GM10266 (cell line): Measurements from ENCODE around the gene IGFBP2.

Experiments
- DNase-seq: peaks from one replicate; pipeline ENCODE4 v3.0.0; 2012; ENCODE audit errors: extremely low spot score
- TF ChIP-seq, protein P1 (sequence below): IDR thresholded peaks from 2 replicates; pipeline ENCODE4 v1.5.1; 2012; ENCODE audit warnings: mild to moderate bottlenecking, low read depth; ENCODE audit not compliant: control insufficient read depth, insufficient read depth; ENCODE audit errors: missing control alignments

The IGFBP2 gene

DNA sequence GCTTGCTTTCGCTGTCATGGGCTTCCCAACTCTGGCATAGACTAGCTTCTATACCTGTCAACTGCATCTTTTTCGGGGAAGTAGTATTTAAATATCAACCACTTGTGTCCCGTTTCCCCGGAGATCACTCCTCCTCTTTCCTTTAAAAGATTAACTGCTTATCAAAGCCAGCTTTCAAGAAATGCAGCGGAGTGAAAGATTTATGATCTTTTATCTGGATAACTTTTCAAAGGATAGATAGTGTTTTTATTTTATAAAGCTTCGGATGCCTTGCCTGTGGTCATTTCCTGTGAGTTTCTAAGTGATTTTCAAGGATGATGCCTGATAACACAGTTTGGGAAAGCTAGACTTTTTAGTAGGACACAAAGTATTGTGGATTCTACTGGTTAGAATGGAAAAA is 65.1 kb downstream of the IGFBP2 start:
- DNase-seq = no peak
- TF ChIP-seq, protein P1, sequence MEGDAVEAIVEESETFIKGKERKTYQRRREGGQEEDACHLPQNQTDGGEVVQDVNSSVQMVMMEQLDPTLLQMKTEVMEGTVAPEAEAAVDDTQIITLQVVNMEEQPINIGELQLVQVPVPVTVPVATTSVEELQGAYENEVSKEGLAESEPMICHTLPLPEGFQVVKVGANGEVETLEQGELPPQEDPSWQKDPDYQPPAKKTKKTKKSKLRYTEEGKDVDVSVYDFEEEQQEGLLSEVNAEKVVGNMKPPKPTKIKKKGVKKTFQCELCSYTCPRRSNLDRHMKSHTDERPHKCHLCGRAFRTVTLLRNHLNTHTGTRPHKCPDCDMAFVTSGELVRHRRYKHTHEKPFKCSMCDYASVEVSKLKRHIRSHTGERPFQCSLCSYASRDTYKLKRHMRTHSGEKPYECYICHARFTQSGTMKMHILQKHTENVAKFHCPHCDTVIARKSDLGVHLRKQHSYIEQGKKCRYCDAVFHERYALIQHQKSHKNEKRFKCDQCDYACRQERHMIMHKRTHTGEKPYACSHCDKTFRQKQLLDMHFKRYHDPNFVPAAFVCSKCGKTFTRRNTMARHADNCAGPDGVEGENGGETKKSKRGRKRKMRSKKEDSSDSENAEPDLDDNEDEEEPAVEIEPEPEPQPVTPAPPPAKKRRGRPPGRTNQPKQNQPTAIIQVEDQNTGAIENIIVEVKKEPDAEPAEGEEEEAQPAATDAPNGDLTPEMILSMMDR = no peak

DNA sequence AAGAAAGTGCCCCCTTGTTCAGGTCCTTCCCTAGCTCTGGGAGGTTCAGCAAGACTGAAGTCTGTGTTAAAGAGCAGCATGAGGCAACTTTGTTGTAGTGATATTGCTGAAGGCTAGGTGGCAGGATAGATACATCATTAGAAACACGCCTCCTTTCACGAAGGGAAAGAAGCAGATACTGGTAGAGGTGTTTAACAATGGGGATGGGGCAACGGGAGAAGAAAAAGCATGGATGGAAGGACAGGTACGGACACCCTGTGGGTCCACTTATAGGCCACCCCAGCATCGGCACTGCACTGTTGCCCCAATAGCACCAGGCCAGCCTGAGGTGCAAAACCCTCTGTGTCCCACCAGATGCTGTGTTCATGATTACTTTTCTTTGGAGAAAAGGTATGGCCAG is 65.7 kb downstream of the IGFBP2 start:
- DNase-seq = peak; percentile 69
- TF ChIP-seq, protein P1 = peak; percentile 71

DNA sequence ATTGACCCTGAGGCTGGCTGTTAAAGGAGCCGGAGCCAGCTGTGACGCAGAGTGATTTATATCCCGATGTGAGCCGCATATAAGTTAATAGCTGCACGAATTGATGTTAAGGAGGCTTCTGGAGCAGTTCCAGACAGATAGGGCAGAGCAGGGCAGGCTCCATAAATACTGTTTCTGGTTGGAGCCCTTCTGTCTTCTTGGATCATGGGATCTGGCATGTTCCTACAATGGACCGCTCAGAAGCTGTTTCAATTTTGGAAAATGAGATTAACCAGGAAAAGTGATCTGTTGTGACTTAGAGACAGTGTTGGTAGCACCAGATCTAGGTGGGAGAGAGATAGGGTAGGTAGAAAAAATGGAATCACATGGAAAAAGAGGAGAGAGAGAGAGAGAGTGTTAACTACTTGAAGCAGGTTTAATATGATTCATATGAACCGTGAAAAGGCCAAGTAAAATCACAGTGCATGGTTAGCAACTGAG is 66.9 kb downstream of the IGFBP2 start:
- DNase-seq = no peak

DNA sequence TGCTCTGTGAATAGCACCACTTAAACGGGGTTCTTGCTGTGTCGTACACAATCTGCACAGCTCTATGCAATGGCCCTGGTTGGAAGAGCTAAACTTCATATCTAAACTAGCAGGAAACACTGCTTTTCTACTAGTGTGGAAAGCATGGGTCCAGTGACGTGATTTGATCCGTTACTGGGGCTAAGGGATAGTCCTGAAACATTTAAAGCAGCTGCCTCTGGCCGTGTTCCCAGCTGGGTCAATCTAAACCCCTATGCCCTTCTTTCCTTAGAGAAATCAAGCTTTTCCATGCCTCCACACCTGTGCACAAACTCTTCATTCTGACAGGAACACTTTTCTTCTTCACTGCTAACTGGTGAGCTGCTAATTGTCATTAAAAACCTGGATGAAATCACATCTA is 67.6 kb downstream of the IGFBP2 start:
- no peak for DNase-seq
- TF ChIP-seq, protein P1 = no peak

More for the DNA sequence above, 66.9 kb downstream of the IGFBP2 start:
- TF ChIP-seq, protein P1 = no peak

DNA sequence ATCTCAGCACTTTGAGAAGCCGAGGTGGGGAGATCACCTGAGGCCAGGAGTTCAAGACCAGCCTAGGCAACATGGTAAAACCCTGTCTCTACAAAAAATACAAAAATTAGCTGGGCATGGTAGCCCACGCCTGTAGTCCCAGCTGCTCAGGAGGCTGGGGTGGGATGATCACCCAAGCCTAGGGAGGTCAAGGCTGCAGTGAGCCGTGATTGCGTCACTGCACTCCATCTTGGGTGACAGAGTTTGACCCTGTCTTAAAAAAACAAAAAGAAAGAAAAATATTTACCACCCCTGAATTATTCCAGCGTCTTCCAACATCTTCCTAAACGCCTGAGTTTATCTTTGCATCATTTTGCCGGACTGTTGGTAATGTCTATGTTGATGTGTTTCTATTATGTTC is 68.3 kb downstream of the IGFBP2 start:
- no peak for DNase-seq
- TF ChIP-seq, protein P1 = no peak

DNA sequence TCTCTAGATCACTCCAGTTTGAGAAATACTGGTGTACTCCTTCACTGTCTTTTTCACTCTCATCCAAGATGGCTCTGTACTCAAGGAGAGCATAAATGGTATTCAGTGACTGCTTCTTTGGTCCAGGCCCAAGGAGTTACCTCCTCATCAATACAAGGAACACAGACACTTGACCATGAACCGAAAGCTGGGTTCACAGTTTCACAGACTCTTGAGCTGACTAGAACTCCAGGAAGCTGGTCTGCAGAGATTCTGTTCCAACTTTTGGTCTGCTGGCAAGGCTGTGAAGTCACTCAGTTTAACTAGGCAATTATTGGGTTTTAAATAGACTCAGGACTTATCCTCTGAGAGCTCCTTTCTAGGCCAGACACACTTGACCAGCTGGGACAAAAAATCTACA is 69.5 kb downstream of the IGFBP2 start:
- DNase-seq = no peak
- TF ChIP-seq, protein P1 = no peak

DNA sequence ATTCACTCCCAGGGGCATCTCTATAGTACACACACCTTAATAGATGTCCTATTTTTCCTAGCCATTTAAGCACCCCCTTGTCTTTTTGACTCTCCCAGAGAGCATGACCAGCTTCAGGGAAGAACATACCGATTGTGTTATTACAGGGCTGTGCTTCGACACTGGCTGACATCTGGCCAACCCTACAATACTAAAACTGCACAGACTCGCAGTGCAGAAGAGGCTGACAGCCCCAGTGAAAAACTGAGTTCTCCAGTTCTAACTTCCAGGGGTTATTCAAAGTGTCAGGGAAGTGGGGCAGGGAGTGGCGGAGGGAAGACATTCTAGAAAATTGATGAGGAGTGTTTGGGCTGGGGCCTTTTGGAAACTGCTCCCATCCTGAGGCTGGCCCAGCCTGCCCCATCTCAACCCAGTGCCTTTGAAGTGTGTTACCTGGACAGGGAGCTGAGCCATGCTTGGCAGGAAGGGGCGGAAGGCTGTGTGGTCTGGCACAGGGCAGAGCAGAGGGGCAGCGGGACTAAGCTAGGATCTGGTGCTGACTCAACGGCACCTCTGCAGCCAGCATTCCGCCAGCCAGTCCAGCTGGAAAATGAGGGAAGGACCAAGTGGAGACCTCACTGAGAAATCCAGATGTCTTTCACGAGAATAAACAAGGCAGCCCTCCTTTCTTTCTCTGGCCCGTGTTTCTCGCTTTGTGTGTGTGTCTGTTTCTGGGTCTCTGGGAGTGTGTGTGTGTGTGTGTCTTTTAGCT is 77.5 kb downstream of the IGFBP2 start:
- TF ChIP-seq, protein P1 = no peak
- DNase-seq = no peak
